WERI-Rb-1 (cell line): Measurements from ENCODE around the gene PDIA6.

ENCODE experiments used
- DNase-seq: peaks from one replicate; pipeline ENCODE4 v3.0.0-alpha.2; 2020
- H3K27ac ChIP-seq: fragments of 250-450 bp; sonication (Bioruptor Pico); 2 replicates; pipeline ENCODE4 v1.5.1; 2020; ENCODE audit warnings: mild to moderate bottlenecking, moderate library complexity
- H3K27me3 ChIP-seq: fragments of 250-450 bp; sonication (Bioruptor Pico); 2 replicates; pipeline ENCODE4 v1.5.1; 2021; ENCODE audit warnings: mild to moderate bottlenecking, low read depth, moderate library complexity; ENCODE audit not compliant: insufficient read depth, severe bottlenecking
- H3K36me3 ChIP-seq: fragments of 250-450 bp; sonication (Bioruptor Pico); 2 replicates; pipeline ENCODE4 v1.5.1; 2020; ENCODE audit warnings: mild to moderate bottlenecking, moderate library complexity
- H3K4me3 ChIP-seq: 2 replicates; pipeline ENCODE4 v1.5.1; 2011; ENCODE audit warnings: low read depth, mild to moderate bottlenecking, control low read depth, low read length
- H3K9me3 ChIP-seq: fragments of 250-450 bp; sonication (Bioruptor Pico); 2 replicates; pipeline ENCODE4 v1.5.1; 2021; ENCODE audit warnings: mild to moderate bottlenecking, moderate library complexity; ENCODE audit not compliant: severe bottlenecking
- CTCF ChIP-seq: IDR thresholded peaks from 2 replicates; pipeline ENCODE4 v1.5.1; 2011; ENCODE audit warnings: low read depth, mild to moderate bottlenecking, control low read depth, inconsistent platforms, low read length

PDIA6 gene

DNA sequence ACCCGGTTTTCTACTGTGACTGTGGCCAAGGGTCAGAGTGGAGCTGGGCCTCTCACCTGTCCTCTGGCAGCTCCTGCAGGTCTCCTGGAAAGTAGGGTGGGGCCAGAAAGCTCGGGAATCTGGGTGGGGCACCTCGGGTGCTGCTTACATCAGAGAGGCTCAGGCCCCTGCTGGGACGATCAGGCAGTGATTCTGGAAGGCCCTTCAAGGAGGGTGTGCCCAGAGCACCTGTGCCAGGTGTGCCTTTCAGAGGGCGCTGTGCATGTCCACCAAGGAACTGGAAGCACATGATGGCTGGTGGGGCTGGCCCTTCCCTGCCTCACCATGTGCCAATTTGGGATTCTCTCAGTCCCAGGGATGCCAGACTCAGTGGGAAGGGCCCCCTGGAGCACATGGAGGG is 47.1 kb downstream of the PDIA6 start:
- Histone ChIP-seq H3K4me3 (no peak overlapping the region), H3K36me3 (no peaks in the 10 kb centered on the region), H3K9me3 (no peaks in the 10 kb centered on the region), H3K27me3 (no peaks in the 10 kb centered on the region), H3K27ac (no peak overlapping the region)
- TF ChIP-seq CTCF, result no peak
- DNase-seq, result no peak

DNA sequence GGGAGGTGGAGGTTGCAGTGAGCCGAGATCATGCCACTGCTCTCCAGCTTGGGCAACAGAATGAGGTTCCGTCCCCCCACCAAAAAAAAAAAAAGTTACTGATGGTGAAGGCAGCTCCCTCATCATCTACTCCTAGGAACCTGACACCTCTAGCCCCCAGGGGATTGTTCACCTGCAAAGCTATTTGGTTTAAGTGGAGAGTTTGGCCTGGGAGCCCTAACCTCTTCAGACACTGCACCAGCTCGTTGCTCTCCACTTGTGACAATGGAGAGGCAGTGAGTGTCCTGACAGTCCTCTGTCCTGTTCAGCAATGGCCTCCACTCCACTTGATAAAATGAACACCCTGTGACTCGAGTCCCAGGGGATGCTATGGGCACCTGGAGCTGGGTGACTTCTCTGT is 47.7 kb downstream of the PDIA6 start:
- H3K4me3 ChIP-seq, result no peak overlapping the region
- H3K27me3 ChIP-seq, result no peaks in the 10 kb centered on the region
- no peaks in the 10 kb centered on the region for H3K9me3 ChIP-seq
- no peaks in the 10 kb centered on the region for H3K36me3 ChIP-seq
- no peak for DNase-seq
- no peak overlapping the region for H3K27ac ChIP-seq
- no peak for TF ChIP-seq CTCF

- Histone ChIP-seq H3K36me3 (no peaks in the 10 kb centered on the region), H3K9me3 (no peaks in the 10 kb centered on the region), H3K27ac (no peak overlapping the region), H3K27me3 (no peaks in the 10 kb centered on the region), H3K4me3 (no peak overlapping the region)
- TF ChIP-seq CTCF, result no peak
- DNase-seq, result no peak
These were observed 48.3 kb downstream of the PDIA6 start for GRCh38 chr2:10764096-10764785.

DNA sequence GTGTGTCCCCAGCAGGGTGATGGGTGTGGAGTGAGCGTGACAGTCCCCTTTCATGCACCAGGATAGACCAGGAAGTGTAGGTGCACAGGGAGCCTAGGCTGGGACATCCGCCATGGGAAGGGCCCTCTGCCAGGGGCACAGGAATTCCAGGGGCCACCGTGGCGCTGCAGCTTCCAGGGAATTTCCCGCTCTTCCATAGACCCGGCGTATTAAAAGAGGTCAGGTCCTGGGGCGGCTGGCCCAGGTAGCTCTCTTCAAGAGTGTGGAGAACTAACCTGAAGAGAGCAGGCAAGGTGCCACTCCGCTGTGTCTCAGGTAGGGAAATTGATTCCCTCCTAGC is 49.2 kb downstream of the PDIA6 start:
- DNase-seq, result no peak
- H3K27ac ChIP-seq, result no peak overlapping the region

GRCh38 chr2:10762651-10763460 is 49.7 kb downstream of the PDIA6 start:
- no peak overlapping the region for H3K27ac ChIP-seq
- H3K36me3 ChIP-seq, result no peaks in the 10 kb centered on the region
- H3K27me3 ChIP-seq, result no peaks in the 10 kb centered on the region
- no peak for DNase-seq
- no peak for TF ChIP-seq CTCF
- no peaks in the 10 kb centered on the region for H3K9me3 ChIP-seq
- H3K4me3 ChIP-seq, result no peak overlapping the region

More for the DNA sequence above, 49.2 kb downstream of the PDIA6 start:
- Histone ChIP-seq H3K4me3 (no peak overlapping the region), H3K9me3 (no peaks in the 10 kb centered on the region), H3K36me3 (no peaks in the 10 kb centered on the region), H3K27me3 (no peaks in the 10 kb centered on the region)
- no peak for TF ChIP-seq CTCF
